K562 (cell line): ENCODE measurements around the gene MYO18A. TPM values are rescaled to one million over a fixed set of nuclear protein-coding genes. Genes with fewer than 3 reads are reported as not detected.
A peak's percentile ranks its signal among the peaks of the same experiment; 100 is the strongest.

ENCODE experiments used
- CCNT2 ChIP-seq: IDR thresholded peaks from 2 replicates; pipeline ENCODE4 v1.6.1; 2011; ENCODE audit warnings: borderline replicate concordance, low read depth, mild to moderate bottlenecking, moderate library complexity, mixed read lengths, low read length; ENCODE audit not compliant: insufficient read length; ENCODE audit errors: extremely low read depth
- CSDE1 ChIP-seq, 2 experiments: fragments of 450-650 bp; IDR thresholded peaks; 2 replicates each; pipeline ENCODE4 v1.6.1; 2016; ENCODE audit warnings: mild to moderate bottlenecking in 1 of 2
- NFE2 ChIP-seq: IDR thresholded peaks from 2 replicates; pipeline ENCODE4 v1.6.1; 2014; ENCODE audit warnings: antibody characterized with exemption, low read depth
- OTX1 ChIP-seq: fragments of 450-650 bp; formaldehyde crosslinking; IDR thresholded peaks from 2 replicates; pipeline ENCODE4 v1.4.0; 2022; ENCODE audit warnings: mild to moderate bottlenecking
- RB1 ChIP-seq: fragments of 450-650 bp; IDR thresholded peaks from 2 replicates; pipeline ENCODE4 v1.6.1; 2017; ENCODE audit warnings: low read depth, mild to moderate bottlenecking
- RBM17 ChIP-seq: fragments of 200-400 bp; formaldehyde crosslinking; IDR thresholded peaks from 2 replicates; pipeline ENCODE4 v1.6.1; 2017; ENCODE audit warnings: low read depth, mild to moderate bottlenecking, low read length, borderline replicate concordance
- RBM34 ChIP-seq: fragments of 200-400 bp; formaldehyde crosslinking; IDR thresholded peaks from 2 replicates; pipeline ENCODE4 v1.6.1; 2018; ENCODE audit warnings: low read length, borderline replicate concordance; ENCODE audit not compliant: insufficient read depth
- TFAM ChIP-seq: fragments of 250-450 bp; sonication (Bioruptor Pico); conservative IDR thresholded peaks from 2 replicates; pipeline ENCODE4 v1.5.0; 2021; ENCODE audit warnings: mild to moderate bottlenecking, moderate library complexity
- polyA plus RNA-seq, 8 experiments: library from polyadenylated mRNA; depleted of rRNA in 4 of 8; stranded (reverse) in 5 of 8; unstranded in 3 of 8; fragments of >200 nt; fragmentation: Nextera tagmentation in 2 of 8; fragmentation: Illumina TruSeq in 1 of 8; extraction: Ambion mirVana in 2 of 8; extraction: Trizol in 1 of 8; gene quantifications; 2 replicates each; pipeline versions ENCODE4 v1.2.1 to v1.2.3, GENCODE V29; 2011 to 2014; ENCODE audit warnings: inconsistent platforms in 1 of 8, missing spikeins in 1 of 8
- total RNA-seq, 7 experiments: library from RNA; depleted of rRNA in 6 of 7; stranded (reverse); fragments of >200 nt in 6 of 7; fragmentation: Illumina TruSeq in 2 of 7; extraction: Trizol in 2 of 7; gene quantifications; 2 replicates each; pipeline versions ENCODE4 v1.2.1 to v1.2.3, GENCODE V29; 2011 to 2021; ENCODE audit warnings: low replicate concordance in 1 of 7
- TF ChIP-seq, protein P1 (sequence below): fragments of 250-450 bp; sonication (Bioruptor Pico); IDR thresholded peaks from 2 replicates; pipeline ENCODE4 v1.8.0; 2022; ENCODE audit warnings: moderate library complexity, mild to moderate bottlenecking, inconsistent platforms
- TF ChIP-seq, protein P2 (sequence below): IDR thresholded peaks from 2 replicates; pipeline ENCODE4 v1.6.1; 2014; ENCODE audit warnings: antibody characterized with exemption
- TF ChIP-seq, protein P3 (sequence below): sonication (generic); formaldehyde crosslinking; IDR thresholded peaks from 2 replicates; pipeline ENCODE4 v1.8.0; 2022; ENCODE audit warnings: missing genetic modification reagents, mild to moderate bottlenecking, moderate library complexity, borderline replicate concordance
- TF ChIP-seq, protein P4 (sequence below): fragments of 450-650 bp; IDR thresholded peaks from 2 replicates; pipeline ENCODE4 v1.7.0; 2016; ENCODE audit warnings: borderline replicate concordance
- TF ChIP-seq, protein P5 (sequence below): sonication (generic); IDR thresholded peaks from 2 replicates; pipeline ENCODE4 v1.6.1; 2016
- TF ChIP-seq, protein P6 (sequence below): fragments of 250-450 bp; sonication (Bioruptor Pico); IDR thresholded peaks from 2 replicates; pipeline ENCODE4 v1.4.0; 2020

The MYO18A gene
- total and polyA plus RNA-seq, 9 of the 15 experiments (the other 6 are each of a cell fraction or from before 2014, with no cell fraction given) = 2.5 to 65.4 (median 17.1) TPM

DNA sequence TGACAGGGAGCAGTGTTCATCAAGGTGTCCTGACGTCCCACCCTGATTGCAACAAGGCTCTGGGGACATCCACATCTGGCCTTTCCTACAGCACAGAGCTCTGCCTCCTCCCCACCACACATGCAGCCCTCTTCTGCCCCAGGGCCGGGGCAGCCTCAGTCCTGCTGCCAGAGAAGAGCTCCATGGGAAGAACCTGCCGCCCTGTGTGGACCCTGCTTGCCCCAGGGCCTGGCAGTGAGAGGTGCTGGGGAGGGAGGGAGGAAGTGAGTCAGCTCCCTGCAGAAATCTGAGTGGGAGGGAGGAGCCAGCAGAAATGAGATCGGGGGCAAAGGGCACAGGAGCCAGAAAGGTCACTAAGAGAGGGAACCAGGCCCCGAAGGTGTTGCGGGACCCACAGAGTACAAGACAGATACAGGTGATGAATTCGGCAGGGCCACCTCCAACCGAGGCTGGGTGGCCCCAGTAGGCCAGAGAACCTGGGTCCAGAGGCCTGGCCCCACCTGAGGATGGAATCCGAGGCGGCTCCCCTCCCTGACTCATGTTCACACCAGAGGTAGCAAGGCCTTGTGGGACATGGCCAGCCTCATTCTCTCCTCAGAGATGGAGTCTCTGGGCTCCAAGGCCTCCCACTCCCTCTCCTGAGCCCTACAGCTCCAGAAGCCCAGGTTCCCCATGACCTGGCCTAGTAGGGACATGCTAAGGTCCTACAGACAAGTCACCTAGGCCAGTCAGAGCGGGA is 24.8 kb downstream of the MYO18A start (continued):
- TF ChIP-seq, protein P1, sequence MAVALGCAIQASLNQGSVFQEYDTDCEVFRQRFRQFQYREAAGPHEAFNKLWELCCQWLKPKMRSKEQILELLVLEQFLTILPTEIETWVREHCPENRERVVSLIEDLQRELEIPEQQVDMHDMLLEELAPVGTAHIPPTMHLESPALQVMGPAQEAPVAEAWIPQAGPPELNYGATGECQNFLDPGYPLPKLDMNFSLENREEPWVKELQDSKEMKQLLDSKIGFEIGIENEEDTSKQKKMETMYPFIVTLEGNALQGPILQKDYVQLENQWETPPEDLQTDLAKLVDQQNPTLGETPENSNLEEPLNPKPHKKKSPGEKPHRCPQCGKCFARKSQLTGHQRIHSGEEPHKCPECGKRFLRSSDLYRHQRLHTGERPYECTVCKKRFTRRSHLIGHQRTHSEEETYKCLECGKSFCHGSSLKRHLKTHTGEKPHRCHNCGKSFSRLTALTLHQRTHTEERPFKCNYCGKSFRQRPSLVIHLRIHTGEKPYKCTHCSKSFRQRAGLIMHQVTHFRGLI (CRISPR knock-in tag) = no peak
- TF ChIP-seq, protein P2, sequence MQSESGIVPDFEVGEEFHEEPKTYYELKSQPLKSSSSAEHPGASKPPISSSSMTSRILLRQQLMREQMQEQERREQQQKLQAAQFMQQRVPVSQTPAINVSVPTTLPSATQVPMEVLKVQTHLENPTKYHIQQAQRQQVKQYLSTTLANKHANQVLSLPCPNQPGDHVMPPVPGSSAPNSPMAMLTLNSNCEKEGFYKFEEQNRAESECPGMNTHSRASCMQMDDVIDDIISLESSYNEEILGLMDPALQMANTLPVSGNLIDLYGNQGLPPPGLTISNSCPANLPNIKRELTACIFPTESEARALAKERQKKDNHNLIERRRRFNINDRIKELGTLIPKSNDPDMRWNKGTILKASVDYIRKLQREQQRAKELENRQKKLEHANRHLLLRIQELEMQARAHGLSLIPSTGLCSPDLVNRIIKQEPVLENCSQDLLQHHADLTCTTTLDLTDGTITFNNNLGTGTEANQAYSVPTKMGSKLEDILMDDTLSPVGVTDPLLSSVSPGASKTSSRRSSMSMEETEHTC = no peak
- TF ChIP-seq TFAM (CRISPR knock-in tag) (no peak), RBM34 (no peak), OTX1 (CRISPR knock-in tag) (no peak), CSDE1 (IDR thresholded peaks at IDR 0.05) (no peak), CCNT2 (no peak), RBM17 (no peak), RB1 (no peak), NFE2 (peak; percentile 88)
- TF ChIP-seq, protein P3, sequence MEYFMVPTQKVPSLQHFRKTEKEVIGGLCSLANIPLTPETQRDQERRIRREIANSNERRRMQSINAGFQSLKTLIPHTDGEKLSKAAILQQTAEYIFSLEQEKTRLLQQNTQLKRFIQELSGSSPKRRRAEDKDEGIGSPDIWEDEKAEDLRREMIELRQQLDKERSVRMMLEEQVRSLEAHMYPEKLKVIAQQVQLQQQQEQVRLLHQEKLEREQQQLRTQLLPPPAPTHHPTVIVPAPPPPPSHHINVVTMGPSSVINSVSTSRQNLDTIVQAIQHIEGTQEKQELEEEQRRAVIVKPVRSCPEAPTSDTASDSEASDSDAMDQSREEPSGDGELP = no peak
- TF ChIP-seq, protein P4, sequence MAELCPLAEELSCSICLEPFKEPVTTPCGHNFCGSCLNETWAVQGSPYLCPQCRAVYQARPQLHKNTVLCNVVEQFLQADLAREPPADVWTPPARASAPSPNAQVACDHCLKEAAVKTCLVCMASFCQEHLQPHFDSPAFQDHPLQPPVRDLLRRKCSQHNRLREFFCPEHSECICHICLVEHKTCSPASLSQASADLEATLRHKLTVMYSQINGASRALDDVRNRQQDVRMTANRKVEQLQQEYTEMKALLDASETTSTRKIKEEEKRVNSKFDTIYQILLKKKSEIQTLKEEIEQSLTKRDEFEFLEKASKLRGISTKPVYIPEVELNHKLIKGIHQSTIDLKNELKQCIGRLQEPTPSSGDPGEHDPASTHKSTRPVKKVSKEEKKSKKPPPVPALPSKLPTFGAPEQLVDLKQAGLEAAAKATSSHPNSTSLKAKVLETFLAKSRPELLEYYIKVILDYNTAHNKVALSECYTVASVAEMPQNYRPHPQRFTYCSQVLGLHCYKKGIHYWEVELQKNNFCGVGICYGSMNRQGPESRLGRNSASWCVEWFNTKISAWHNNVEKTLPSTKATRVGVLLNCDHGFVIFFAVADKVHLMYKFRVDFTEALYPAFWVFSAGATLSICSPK = no peak
- TF ChIP-seq, protein P5, sequence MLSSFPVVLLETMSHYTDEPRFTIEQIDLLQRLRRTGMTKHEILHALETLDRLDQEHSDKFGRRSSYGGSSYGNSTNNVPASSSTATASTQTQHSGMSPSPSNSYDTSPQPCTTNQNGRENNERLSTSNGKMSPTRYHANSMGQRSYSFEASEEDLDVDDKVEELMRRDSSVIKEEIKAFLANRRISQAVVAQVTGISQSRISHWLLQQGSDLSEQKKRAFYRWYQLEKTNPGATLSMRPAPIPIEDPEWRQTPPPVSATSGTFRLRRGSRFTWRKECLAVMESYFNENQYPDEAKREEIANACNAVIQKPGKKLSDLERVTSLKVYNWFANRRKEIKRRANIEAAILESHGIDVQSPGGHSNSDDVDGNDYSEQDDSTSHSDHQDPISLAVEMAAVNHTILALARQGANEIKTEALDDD = no peak
- TF ChIP-seq, protein P6, sequence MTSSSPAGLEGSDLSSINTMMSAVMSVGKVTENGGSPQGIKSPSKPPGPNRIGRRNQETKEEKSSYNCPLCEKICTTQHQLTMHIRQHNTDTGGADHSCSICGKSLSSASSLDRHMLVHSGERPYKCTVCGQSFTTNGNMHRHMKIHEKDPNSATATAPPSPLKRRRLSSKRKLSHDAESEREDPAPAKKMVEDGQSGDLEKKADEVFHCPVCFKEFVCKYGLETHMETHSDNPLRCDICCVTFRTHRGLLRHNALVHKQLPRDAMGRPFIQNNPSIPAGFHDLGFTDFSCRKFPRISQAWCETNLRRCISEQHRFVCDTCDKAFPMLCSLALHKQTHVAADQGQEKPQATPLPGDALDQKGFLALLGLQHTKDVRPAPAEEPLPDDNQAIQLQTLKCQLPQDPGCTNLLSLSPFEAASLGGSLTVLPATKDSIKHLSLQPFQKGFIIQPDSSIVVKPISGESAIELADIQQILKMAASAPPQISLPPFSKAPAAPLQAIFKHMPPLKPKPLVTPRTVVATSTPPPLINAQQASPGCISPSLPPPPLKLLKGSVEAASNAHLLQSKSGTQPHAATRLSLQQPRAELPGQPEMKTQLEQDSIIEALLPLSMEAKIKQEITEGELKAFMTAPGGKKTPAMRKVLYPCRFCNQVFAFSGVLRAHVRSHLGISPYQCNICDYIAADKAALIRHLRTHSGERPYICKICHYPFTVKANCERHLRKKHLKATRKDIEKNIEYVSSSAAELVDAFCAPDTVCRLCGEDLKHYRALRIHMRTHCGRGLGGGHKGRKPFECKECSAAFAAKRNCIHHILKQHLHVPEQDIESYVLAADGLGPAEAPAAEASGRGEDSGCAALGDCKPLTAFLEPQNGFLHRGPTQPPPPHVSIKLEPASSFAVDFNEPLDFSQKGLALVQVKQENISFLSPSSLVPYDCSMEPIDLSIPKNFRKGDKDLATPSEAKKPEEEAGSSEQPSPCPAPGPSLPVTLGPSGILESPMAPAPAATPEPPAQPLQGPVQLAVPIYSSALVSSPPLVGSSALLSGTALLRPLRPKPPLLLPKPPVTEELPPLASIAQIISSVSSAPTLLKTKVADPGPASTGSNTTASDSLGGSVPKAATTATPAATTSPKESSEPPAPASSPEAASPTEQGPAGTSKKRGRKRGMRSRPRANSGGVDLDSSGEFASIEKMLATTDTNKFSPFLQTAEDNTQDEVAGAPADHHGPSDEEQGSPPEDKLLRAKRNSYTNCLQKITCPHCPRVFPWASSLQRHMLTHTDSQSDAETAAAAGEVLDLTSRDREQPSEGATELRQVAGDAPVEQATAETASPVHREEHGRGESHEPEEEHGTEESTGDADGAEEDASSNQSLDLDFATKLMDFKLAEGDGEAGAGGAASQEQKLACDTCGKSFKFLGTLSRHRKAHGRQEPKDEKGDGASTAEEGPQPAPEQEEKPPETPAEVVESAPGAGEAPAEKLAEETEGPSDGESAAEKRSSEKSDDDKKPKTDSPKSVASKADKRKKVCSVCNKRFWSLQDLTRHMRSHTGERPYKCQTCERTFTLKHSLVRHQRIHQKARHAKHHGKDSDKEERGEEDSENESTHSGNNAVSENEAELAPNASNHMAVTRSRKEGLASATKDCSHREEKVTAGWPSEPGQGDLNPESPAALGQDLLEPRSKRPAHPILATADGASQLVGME (CRISPR knock-in tag) = no peak
